ENCODE data around the gene CAPN5.

CAPN5 gene

DNA sequence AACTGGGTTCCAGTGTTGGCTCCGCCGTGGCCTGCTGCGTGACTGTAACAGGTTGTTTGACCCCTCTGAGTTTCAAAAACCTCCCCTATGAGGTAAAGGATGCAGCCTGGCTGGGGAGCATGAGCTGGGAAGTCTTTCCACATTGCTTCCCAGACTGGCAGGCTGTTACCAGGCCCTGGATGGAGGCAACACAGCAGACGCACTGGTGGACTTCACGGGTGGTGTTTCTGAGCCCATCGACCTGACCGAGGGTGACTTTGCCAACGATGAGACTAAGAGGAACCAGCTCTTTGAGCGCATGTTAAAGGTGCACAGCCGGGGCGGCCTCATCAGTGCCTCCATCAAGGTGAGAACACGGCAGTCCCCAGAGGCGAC, 47.3 kb downstream of the CAPN5 start:
- TF ChIP-seq, protein P1, sequence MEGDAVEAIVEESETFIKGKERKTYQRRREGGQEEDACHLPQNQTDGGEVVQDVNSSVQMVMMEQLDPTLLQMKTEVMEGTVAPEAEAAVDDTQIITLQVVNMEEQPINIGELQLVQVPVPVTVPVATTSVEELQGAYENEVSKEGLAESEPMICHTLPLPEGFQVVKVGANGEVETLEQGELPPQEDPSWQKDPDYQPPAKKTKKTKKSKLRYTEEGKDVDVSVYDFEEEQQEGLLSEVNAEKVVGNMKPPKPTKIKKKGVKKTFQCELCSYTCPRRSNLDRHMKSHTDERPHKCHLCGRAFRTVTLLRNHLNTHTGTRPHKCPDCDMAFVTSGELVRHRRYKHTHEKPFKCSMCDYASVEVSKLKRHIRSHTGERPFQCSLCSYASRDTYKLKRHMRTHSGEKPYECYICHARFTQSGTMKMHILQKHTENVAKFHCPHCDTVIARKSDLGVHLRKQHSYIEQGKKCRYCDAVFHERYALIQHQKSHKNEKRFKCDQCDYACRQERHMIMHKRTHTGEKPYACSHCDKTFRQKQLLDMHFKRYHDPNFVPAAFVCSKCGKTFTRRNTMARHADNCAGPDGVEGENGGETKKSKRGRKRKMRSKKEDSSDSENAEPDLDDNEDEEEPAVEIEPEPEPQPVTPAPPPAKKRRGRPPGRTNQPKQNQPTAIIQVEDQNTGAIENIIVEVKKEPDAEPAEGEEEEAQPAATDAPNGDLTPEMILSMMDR (IDR thresholded peaks at IDR 0.05; ENCODE audit: unreplicated experiment in 3 of 3), result no peak
- Mint-ChIP-seq H3K9me3 (no peaks in the 10 kb centered on the region), H3K4me1 (peaks cover 9% of the 10 kb centered on the region), H3K4me3 (no peak overlapping the region), H3K27me3 (ENCODE audit: low read depth) (no peaks in the 10 kb centered on the region), H3K27ac (no peak overlapping the region), H3K36me3 (ENCODE audit: low read depth) (peaks cover 5% of the 10 kb centered on the region)

DNA sequence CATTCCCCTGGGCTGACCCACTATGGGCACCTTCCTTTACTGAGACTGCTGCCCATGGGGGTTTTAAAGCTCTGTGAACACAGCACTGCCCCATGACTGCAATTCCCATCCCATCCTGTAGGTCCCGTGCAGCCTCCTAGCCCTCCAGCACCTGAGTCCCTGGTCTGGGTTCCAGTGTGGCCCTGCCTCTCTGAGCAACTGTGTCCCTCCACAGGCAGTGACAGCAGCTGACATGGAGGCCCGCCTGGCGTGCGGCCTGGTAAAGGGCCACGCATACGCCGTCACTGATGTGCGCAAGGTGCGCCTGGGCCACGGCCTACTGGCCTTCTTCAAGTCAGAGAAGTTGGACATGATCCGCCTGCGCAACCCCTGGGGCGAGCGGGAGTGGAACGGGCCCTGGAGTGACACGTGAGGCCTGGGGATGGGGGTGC, 48.4 kb downstream of the CAPN5 start:
- Mint-ChIP-seq H3K9me3 (no peaks in the 10 kb centered on the region), H3K4me1 (no peaks in the 10 kb centered on the region), H3K4me3 (no peak overlapping the region), H3K27ac (no peak overlapping the region), H3K27me3 (ENCODE audit: low read depth) (no peaks in the 10 kb centered on the region), H3K36me3 (ENCODE audit: low read depth) (peaks cover 6% of the 10 kb centered on the region)
- TF ChIP-seq, protein P1 (IDR thresholded peaks at IDR 0.05; ENCODE audit: unreplicated experiment in 3 of 3), result peak in 1 of 3 experiments; percentile 15

DNA sequence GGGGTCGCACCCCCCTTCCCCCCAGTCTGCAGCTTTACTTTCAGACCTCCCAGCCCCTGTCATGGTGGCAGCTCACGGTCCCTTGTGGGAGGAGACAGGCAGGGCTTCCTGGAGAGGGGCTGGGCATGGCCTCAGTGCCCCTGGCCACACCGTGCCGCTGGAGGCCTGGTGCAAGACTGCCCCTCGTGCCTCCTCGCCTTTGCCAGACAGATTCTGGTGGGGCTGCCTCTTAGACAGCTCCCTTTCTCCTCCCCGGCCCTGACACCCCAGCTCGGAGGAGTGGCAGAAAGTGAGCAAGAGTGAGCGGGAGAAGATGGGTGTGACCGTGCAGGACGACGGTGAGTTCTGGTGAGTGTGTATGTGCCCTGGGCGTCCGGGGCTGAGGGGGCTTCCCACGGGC, 49.2 kb downstream of the CAPN5 start:
- no peaks in the 10 kb centered on the region for H3K9me3 Mint-ChIP-seq
- H3K27ac Mint-ChIP-seq, result no peak overlapping the region
- H3K27me3 Mint-ChIP-seq (ENCODE audit: low read depth), result no peaks in the 10 kb centered on the region
- H3K36me3 Mint-ChIP-seq (ENCODE audit: low read depth), result peaks cover 14% of the 10 kb centered on the region
- TF ChIP-seq, protein P1 (IDR thresholded peaks at IDR 0.05; ENCODE audit: unreplicated experiment in 3 of 3), result no peak
- H3K4me1 Mint-ChIP-seq, result no peaks in the 10 kb centered on the region
- H3K4me3 Mint-ChIP-seq, result no peak overlapping the region

DNA sequence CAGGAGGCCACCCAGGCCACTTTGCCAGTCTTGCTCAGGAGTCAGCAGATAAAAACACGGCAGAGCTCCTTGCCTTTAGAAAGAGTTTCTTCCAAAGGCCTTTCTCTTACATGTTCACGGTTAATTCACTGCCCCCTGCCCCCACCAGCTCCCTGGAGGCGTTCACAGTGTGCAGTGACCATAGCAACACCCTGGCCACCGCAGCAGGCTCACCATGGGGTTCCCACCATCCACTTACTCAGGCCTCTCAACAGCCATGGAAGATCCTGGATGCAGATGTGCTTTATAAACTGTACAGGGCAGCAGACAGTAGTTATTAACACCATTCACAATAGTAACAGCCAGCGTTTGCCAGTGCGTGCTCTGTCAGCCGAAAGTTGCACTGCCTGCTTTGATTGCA, 50.7 kb downstream of the CAPN5 start:
- no peak overlapping the region for H3K4me3 Mint-ChIP-seq
- H3K9me3 Mint-ChIP-seq, result no peaks in the 10 kb centered on the region

DNA sequence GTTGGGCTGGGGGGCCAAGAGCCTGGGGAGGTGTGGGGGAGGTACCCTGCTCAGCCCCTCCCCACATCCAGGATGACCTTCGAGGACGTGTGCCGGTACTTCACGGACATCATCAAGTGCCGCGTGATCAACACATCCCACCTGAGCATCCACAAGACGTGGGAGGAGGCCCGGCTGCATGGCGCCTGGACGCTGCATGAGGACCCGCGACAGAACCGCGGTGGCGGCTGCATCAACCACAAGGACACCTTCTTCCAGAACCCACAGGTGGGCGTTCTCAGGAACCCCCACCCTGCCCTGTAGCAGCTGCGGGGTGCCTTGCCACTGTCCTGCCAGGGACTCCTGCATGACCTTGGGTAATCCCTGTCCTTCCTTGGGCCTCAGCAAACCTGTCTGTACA, 51.3 kb downstream of the CAPN5 start:
- Mint-ChIP-seq H3K27ac (no peak overlapping the region), H3K27me3 (ENCODE audit: low read depth) (no peaks in the 10 kb centered on the region), H3K4me3 (no peak overlapping the region), H3K4me1 (no peaks in the 10 kb centered on the region), H3K9me3 (no peaks in the 10 kb centered on the region), H3K36me3 (ENCODE audit: low read depth) (peaks cover 16% of the 10 kb centered on the region)
- TF ChIP-seq, protein P1 (IDR thresholded peaks at IDR 0.05; ENCODE audit: unreplicated experiment in 3 of 3), result no peak

More for the DNA sequence above, 50.7 kb downstream of the CAPN5 start:
- H3K27me3 Mint-ChIP-seq (ENCODE audit: low read depth), result no peaks in the 10 kb centered on the region
- TF ChIP-seq, protein P1 (IDR thresholded peaks at IDR 0.05; ENCODE audit: unreplicated experiment in 3 of 3), result no peak
- H3K4me1 Mint-ChIP-seq, result no peaks in the 10 kb centered on the region
- peaks cover 16% of the 10 kb centered on the region for H3K36me3 Mint-ChIP-seq (ENCODE audit: low read depth)
- no peak overlapping the region for H3K27ac Mint-ChIP-seq

DNA sequence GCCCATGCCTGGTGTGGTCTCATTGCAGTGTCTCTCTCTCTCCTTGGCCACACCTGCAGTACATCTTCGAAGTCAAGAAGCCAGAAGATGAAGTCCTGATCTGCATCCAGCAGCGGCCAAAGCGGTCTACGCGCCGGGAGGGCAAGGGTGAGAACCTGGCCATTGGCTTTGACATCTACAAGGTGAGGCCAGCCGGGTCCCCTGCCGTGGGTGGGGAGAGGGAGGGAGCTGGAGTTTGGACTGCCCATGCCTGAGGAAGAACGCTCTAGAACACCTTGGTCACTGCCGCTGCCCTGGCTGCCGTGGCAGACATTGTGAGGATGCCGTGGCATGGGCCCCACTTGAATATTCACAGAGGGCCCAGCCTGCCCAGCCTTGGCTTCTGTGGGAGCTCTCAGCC, 52.2 kb downstream of the CAPN5 start:
- H3K27me3 Mint-ChIP-seq (ENCODE audit: low read depth), result peaks cover 5% of the 10 kb centered on the region
- TF ChIP-seq, protein P1 (IDR thresholded peaks at IDR 0.05; ENCODE audit: unreplicated experiment in 3 of 3), result no peak
- no peaks in the 10 kb centered on the region for H3K4me1 Mint-ChIP-seq
- H3K36me3 Mint-ChIP-seq (ENCODE audit: low read depth), result peaks cover 14% of the 10 kb centered on the region
- no peaks in the 10 kb centered on the region for H3K9me3 Mint-ChIP-seq
- no peak overlapping the region for H3K27ac Mint-ChIP-seq
- no peak overlapping the region for H3K4me3 Mint-ChIP-seq
